ENCODE data around the gene PTTG1IP2. TPM values are rescaled to one million over a fixed set of nuclear protein-coding genes. Genes with fewer than 3 reads are reported as not detected.

The PTTG1IP2 gene
- total RNA-seq = not detected
- polyA plus RNA-seq (ENCODE audit: insufficient read depth in 1 of 8, insufficient read length in 8 of 8, low replicate concordance in 1 of 8) = not detected
- long read RNA-seq, donor 1 = 0 reads
- long read RNA-seq, donor 2 = 0 reads
- long read RNA-seq, donor 3 = 0 reads
- long read RNA-seq, donor 4 = 0 reads
- long read RNA-seq, donor 5 = 0 reads
- long read RNA-seq, donor 6 = 0 reads
- long read RNA-seq, donor 7 = 0 reads
- long read RNA-seq, donor 8 = 0 reads
- long read RNA-seq, donor 9 = 0 reads
- long read RNA-seq, donor 10 = 0 reads
- long read RNA-seq, donor 11 = 0 reads

- H3K27ac ChIP-seq (ENCODE audit: low read length) = no peak within 1 kb of the TSS
- WGBS (ENCODE audit: insufficient coverage) = 83% methylated on average over 1 of the region's 4 CpGs
Measured at GRCh38 chr7:90469554-90469953, at the start of gene PTTG1IP2. TSS of gene PTTG1IP2 (plus strand) at chr7:90469639. CDS start at chr7:90469787, 148 bp downstream.

GRCh38 chr7:90421651-90422050 lies 47.8 kb upstream of the PTTG1IP2 start:
- no peaks in the 10 kb centered on the region for H3K27me3 ChIP-seq (ENCODE audit: control insufficient read depth, insufficient read depth, low read length)
- peaks cover 1% of the 10 kb centered on the region for H3K36me3 ChIP-seq (ENCODE audit: control insufficient read depth, insufficient read depth, low read length)
- no peak overlapping the region for H3K4me3 ChIP-seq (ENCODE audit: low read length)
- no CpG with 5 or more reads among the region's 6 CpGs for WGBS (ENCODE audit: insufficient coverage)
- H3K4me1 ChIP-seq (ENCODE audit: control insufficient read depth, insufficient read depth, low read length) = no peaks in the 10 kb centered on the region
- no peaks in the 10 kb centered on the region for H3K9me3 ChIP-seq (replicated peaks; ENCODE audit: control insufficient read depth, low read depth, low read length)
- no peak for DNase-seq
- no peak overlapping the region for H3K27ac ChIP-seq (ENCODE audit: low read length)

More at GRCh38 chr7:90469554-90469953, at the start of gene PTTG1IP2:
- H3K27me3 ChIP-seq (ENCODE audit: control insufficient read depth, insufficient read depth, low read length) = no peaks in the 10 kb centered on the region
- no peak for DNase-seq
- peaks cover under 1% of the 10 kb centered on the region for H3K9me3 ChIP-seq (replicated peaks; ENCODE audit: control insufficient read depth, low read depth, low read length)
- no peak within 1 kb of the TSS for H3K4me3 ChIP-seq (ENCODE audit: low read length)
- H3K36me3 ChIP-seq (ENCODE audit: control insufficient read depth, insufficient read depth, low read length) = no peaks in the 10 kb centered on the region
- no peaks in the 10 kb centered on the region for H3K4me1 ChIP-seq (ENCODE audit: control insufficient read depth, insufficient read depth, low read length)

DNA sequence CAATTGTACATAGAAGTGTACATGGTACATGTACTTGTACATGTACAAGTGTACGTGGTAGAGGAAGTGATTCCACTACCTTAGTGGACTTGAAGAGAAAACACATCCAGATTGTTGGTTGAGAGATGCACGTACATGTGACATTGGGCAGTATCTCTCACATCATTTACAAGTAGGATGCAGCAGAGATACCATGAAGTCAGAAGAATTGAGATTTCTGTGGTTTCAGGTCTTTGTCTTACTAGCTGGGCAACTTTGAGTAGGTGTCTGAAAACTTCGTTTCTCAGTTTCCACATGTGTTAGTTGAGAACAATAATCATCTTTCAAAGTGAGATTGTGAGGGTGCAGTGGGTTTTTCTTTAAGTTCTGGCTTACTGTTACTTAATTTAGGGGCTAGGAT lies 44.7 kb upstream of the PTTG1IP2 start:
- Histone ChIP-seq H3K27ac (ENCODE audit: low read length) (no peak overlapping the region), H3K9me3 (replicated peaks; ENCODE audit: control insufficient read depth, low read depth, low read length) (no peaks in the 10 kb centered on the region), H3K36me3 (ENCODE audit: control insufficient read depth, insufficient read depth, low read length) (no peaks in the 10 kb centered on the region), H3K4me1 (ENCODE audit: control insufficient read depth, insufficient read depth, low read length) (no peaks in the 10 kb centered on the region), H3K4me3 (ENCODE audit: low read length) (no peak overlapping the region), H3K27me3 (ENCODE audit: control insufficient read depth, insufficient read depth, low read length) (no peaks in the 10 kb centered on the region)
- DNase-seq = no peak
- WGBS (ENCODE audit: insufficient coverage) = 40% methylated on average over 1 of the region's 3 CpGs

DNA sequence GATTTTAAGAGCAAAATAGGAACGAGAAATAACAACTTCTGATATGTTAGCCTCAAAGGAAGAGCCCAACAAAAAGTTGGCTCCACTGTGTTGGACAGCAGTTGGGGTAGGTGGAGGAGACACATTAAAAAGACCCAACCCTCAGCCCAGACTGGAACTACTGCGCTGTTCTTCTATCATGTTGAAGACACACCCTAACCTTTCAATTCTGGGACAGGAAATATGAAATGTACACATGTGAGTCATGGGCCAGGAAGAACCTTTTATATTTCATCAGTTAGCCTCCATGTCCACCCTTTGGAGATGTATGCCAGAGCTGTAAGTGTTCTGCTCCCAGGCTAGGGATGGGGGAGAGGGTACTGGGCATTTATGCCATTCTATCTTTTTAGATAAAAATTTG lies 44.1 kb upstream of the PTTG1IP2 start:
- H3K27me3 ChIP-seq (ENCODE audit: control insufficient read depth, insufficient read depth, low read length) = no peaks in the 10 kb centered on the region
- H3K27ac ChIP-seq (ENCODE audit: low read length) = no peak overlapping the region
- DNase-seq = no peak
- H3K4me3 ChIP-seq (ENCODE audit: low read length) = no peak overlapping the region
- H3K4me1 ChIP-seq (ENCODE audit: control insufficient read depth, insufficient read depth, low read length) = peaks cover under 1% of the 10 kb centered on the region
- no CpG with 5 or more reads among the region's 2 CpGs for WGBS (ENCODE audit: insufficient coverage)
- H3K9me3 ChIP-seq (replicated peaks; ENCODE audit: control insufficient read depth, low read depth, low read length) = no peaks in the 10 kb centered on the region
- no peaks in the 10 kb centered on the region for H3K36me3 ChIP-seq (ENCODE audit: control insufficient read depth, insufficient read depth, low read length)

DNA sequence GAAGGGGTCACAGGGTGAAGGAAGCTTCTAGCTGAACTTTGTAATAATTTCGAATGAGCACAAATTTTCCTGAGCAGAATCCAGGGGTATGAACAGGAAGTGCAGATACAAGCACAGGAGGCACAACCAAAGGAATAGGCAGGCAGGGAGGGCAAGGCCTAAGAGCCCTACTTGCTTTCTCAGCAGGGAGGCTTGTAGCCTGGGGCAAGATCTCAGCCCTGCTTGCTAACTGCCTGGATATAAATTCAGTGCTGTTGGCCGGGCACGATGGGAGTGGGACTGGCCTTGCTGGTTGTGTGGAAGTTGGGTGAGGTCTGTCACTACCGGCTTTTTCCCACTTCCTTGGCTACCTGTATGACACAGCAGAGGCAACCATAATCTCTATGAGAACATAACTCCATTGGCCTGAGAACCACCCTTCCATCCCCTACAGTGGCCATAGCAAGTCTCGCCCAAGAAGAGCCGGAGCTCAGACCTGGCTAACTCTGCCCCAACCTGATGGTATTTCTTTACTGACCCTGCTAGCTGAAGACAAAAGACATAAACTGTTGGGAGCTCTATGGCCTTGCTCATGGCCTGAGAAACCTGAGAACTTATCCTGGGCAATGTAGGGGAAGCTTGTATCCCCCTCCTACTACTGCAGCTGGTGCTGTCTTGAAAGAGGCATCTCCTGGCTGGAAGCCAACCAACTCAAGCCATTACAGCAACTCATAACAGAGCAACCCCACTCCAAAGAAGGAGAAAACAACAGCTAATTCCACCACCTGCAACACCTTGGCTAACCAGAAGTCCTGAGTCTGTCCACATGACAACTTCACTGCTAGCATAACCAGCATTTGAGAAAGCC lies 38.6 kb upstream of the PTTG1IP2 start:
- Histone ChIP-seq H3K4me3 (ENCODE audit: low read length) (no peak overlapping the region), H3K36me3 (ENCODE audit: control insufficient read depth, insufficient read depth, low read length) (no peaks in the 10 kb centered on the region), H3K27me3 (ENCODE audit: control insufficient read depth, insufficient read depth, low read length) (no peaks in the 10 kb centered on the region), H3K4me1 (ENCODE audit: control insufficient read depth, insufficient read depth, low read length) (peaks cover 10% of the 10 kb centered on the region), H3K9me3 (replicated peaks; ENCODE audit: control insufficient read depth, low read depth, low read length) (peaks cover 18% of the 10 kb centered on the region), H3K27ac (ENCODE audit: low read length) (peak overlapping the region; percentile 69)
- peak; percentile 60 for DNase-seq
- 80% methylated on average over 1 of the region's 6 CpGs for WGBS (ENCODE audit: insufficient coverage)

DNA sequence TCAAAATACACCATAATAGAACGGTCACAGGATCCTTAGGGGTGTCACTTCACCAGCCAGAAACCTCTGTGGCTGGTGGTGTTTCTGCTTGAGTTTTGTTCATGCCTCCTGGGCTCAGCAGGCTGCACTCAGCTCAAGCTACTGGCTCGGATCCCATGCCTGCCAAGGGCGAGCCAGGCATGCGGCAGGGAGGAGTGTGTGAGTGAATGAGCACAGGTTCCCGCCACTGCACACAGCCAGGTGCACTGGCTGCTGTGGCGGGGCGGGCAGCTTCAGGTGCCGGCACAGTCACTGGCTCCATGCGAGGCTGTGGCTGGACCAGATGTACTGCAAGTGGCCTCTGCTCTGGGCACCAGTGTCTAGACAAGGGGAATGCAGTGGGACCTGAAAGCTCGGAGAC lies 36.7 kb upstream of the PTTG1IP2 start:
- WGBS (ENCODE audit: insufficient coverage) = 84% methylated on average over 7 of the region's 10 CpGs
- no peak overlapping the region for H3K4me3 ChIP-seq (ENCODE audit: low read length)
- no peak for DNase-seq
- no peaks in the 10 kb centered on the region for H3K27me3 ChIP-seq (ENCODE audit: control insufficient read depth, insufficient read depth, low read length)
- no peak overlapping the region for H3K27ac ChIP-seq (ENCODE audit: low read length)
- H3K4me1 ChIP-seq (ENCODE audit: control insufficient read depth, insufficient read depth, low read length) = peaks cover 10% of the 10 kb centered on the region
- no peaks in the 10 kb centered on the region for H3K36me3 ChIP-seq (ENCODE audit: control insufficient read depth, insufficient read depth, low read length)
- peaks cover 19% of the 10 kb centered on the region for H3K9me3 ChIP-seq (replicated peaks; ENCODE audit: control insufficient read depth, low read depth, low read length)

DNA sequence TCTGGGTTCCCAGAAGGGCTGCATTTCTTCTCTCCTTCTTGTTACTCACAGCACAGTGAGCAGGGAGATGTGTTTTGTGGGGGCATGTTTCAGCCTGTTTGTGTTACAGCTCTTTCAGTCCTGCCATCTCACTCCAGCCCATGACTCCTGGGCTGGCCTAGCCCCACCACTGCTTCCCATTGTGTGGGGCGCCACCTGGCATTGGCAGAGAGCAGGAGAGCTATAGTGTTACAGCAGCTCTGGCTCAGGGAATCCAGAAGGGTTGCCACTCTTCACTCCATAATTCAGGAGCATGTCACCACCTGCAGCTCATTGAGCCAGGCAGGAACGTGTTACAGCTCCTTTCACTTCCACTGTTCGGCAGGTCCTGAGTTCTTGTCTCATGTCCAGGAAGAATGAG lies 36.2 kb upstream of the PTTG1IP2 start:
- no peak overlapping the region for H3K27ac ChIP-seq (ENCODE audit: low read length)
- H3K36me3 ChIP-seq (ENCODE audit: control insufficient read depth, insufficient read depth, low read length) = no peaks in the 10 kb centered on the region
- H3K27me3 ChIP-seq (ENCODE audit: control insufficient read depth, insufficient read depth, low read length) = no peaks in the 10 kb centered on the region
- WGBS (ENCODE audit: insufficient coverage) = 94% methylated on average over 2 of the region's 3 CpGs
- peaks cover 10% of the 10 kb centered on the region for H3K4me1 ChIP-seq (ENCODE audit: control insufficient read depth, insufficient read depth, low read length)
- H3K4me3 ChIP-seq (ENCODE audit: low read length) = no peak overlapping the region
- no peak for DNase-seq
- H3K9me3 ChIP-seq (replicated peaks; ENCODE audit: control insufficient read depth, low read depth, low read length) = peaks cover 20% of the 10 kb centered on the region

DNA sequence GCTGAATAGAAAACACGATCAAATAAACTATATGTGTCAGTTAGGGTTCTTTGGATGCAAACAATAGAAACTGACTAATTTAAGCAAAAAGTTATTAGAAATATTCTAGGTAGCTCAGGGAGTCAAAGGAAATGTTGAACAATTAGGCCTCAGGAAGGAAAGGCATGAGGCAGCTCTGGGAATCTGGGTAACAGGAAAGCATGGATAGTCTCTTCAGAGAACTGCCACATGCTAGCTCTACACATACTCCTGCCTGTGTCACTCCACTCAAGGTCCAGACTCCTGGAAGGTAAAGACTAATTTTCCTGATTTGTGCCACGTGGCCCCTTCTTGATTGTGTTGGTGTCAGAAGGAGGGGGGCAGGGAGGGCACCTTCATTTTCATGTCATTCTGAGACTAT lies 23.8 kb upstream of the PTTG1IP2 start:
- no peak for DNase-seq
- Histone ChIP-seq H3K4me3 (ENCODE audit: low read length) (no peak overlapping the region), H3K9me3 (replicated peaks; ENCODE audit: control insufficient read depth, low read depth, low read length) (no peaks in the 10 kb centered on the region), H3K36me3 (ENCODE audit: control insufficient read depth, insufficient read depth, low read length) (no peaks in the 10 kb centered on the region), H3K4me1 (ENCODE audit: control insufficient read depth, insufficient read depth, low read length) (no peaks in the 10 kb centered on the region), H3K27me3 (ENCODE audit: control insufficient read depth, insufficient read depth, low read length) (no peaks in the 10 kb centered on the region), H3K27ac (ENCODE audit: low read length) (no peak overlapping the region)
- 29% methylated on average over 1 of the region's 2 CpGs for whole genome bisulfite sequencing (ENCODE audit: insufficient coverage)

- Histone ChIP-seq H3K27ac (ENCODE audit: low read length) (no peak overlapping the region), H3K9me3 (replicated peaks; ENCODE audit: control insufficient read depth, low read depth, low read length) (no peaks in the 10 kb centered on the region), H3K4me1 (ENCODE audit: control insufficient read depth, insufficient read depth, low read length) (no peaks in the 10 kb centered on the region), H3K4me3 (ENCODE audit: low read length) (no peak overlapping the region), H3K27me3 (ENCODE audit: control insufficient read depth, insufficient read depth, low read length) (no peaks in the 10 kb centered on the region), H3K36me3 (ENCODE audit: control insufficient read depth, insufficient read depth, low read length) (no peaks in the 10 kb centered on the region)
- no peak for DNase-seq
- WGBS (ENCODE audit: insufficient coverage) = 95% methylated on average over 2 of the region's 4 CpGs
Measured at GRCh38 chr7:90446137-90446899, 23.1 kb upstream of the PTTG1IP2 start.
